HG03469 (cell line): ENCODE measurements around the gene ATP6V1B1.
"Not testable (repeated sequence)": the region's sequence is repeated elsewhere in the genome, so short reads cannot be mapped to it uniquely, and the experiment has no call there.

ENCODE experiments used
- ATAC-seq: cut with Tn5 transposase; IDR thresholded peaks from one replicate; pipeline ENCODE4 v1.9.1; 2021; ENCODE audit warnings: mild to moderate bottlenecking, moderate library complexity, moderate number of reproducible peaks; ENCODE audit not compliant: unreplicated experiment

The ATP6V1B1 gene

GRCh38 chr2:71005271-71006202 lies 69.8 kb downstream of the ATP6V1B1 start:
- no peak for ATAC-seq

DNA sequence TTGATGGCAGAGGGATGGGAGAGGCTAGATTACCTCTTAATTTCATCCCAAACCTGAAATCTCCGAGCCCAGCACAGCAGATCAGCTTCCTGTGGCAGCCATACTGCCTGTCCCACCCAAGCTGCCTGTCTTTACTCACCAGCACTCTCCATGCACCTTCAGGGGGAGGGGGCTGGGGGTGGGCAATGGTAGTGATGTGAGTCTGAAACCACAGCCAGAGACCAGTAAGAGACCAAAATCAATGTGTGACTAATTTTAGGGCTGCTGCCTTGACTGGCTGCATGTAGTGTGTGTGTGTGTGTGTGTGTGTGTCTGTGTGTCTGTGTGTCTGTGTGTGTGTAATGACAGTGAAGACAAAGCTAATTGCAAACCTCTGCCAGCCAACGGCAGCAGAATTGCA lies 70.6 kb downstream of the ATP6V1B1 start:
- no peak for ATAC-seq

DNA sequence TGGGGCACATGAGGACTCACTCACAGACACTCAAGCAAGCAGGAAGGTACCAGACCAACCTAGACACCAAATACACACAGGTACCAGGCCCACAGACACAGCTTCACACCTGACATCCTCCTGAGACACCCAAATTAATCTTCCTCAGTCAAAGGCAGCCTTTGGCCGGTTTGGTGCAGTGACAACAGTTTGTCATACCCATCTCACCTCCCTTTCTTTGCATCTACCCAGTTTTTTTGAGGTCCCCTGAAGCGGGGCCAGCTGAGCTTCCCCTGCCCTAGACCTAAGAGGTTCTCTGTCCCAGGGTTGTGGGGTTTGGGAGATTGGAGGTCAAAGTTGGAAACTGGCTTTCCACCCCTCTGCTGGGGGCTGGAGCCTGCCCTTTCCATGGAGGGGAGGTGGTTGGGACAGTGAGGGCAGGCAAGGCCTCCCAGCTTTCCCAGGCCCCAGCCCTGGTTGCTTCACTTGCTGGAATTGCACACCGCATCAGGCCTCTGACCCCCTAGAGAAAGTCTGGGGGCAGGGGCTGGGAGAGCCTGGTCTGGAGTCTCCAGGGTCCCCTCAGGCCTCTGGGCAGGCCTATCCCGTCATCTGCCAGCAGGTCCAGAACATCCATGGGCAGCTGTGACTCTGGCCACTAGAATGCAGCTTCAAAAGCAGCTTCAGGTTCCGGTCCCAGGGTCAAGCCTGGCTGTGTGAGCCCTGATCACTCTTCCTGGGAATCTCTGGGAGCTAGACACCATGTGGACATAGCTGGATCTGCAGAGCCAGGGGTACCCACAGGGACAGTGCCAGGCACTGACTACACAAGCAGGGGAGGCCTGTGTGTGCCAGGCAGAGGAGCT lies 71.5 kb downstream of the ATP6V1B1 start:
- ATAC-seq: no peak

GRCh38 chr2:71008342-71008741 lies 72.6 kb downstream of the ATP6V1B1 start:
- no peak for ATAC-seq

- ATAC-seq: not testable (repeated sequence)
Observed at GRCh38 chr2:71011786-71012185, 76.1 kb downstream of the ATP6V1B1 start.
